SU-DHL-6 (cell line): ENCODE measurements around the gene MTMR10.

Experiments used
- H2AFZ ChIP-seq: fragments of 200-600 bp; sonication (generic); 2 replicates; pipeline ENCODE4 v1.6.1; 2014; ENCODE audit warnings: low read depth, mild to moderate bottlenecking, moderate library complexity, mixed read lengths, antibody characterized with exemption, low read length; ENCODE audit not compliant: severe bottlenecking
- H3F3A ChIP-seq: fragments of 200-600 bp; shearing (Covaris generic); 2 replicates; pipeline ENCODE4 v1.6.0; 2016; ENCODE audit warnings: antibody characterized with exemption, mild to moderate bottlenecking; ENCODE audit not compliant: insufficient read depth
- H3K27ac ChIP-seq: fragments of 200-600 bp; sonication (generic); 2 replicates; pipeline ENCODE4 v1.5.1; 2016; ENCODE audit warnings: low read depth, mild to moderate bottlenecking, low read length, moderate library complexity, mixed read lengths
- H3K27me3 ChIP-seq: fragments of 200-600 bp; sonication (generic), shearing (Covaris generic); 2 replicates; pipeline ENCODE4 v1.6.0; 2014; ENCODE audit warnings: mild to moderate bottlenecking, low read length
- H3K36me3 ChIP-seq: fragments of 200-600 bp; sonication (generic); 2 replicates; pipeline ENCODE4 v1.6.1; 2014; ENCODE audit warnings: mild to moderate bottlenecking, low read length, mixed read lengths
- H3K4me2 ChIP-seq: fragments of 300-600, 200-600 bp; shearing (Covaris generic), sonication (generic); 2 replicates; pipeline ENCODE4 v1.6.0; 2014; ENCODE audit warnings: low read length, low read depth, mild to moderate bottlenecking; ENCODE audit not compliant: poor library complexity, severe bottlenecking
- H3K4me3 ChIP-seq: fragments of 200-600 bp; sonication (generic); 2 replicates; pipeline ENCODE4 v1.5.1; 2014; ENCODE audit warnings: antibody characterized with exemption, low read length, mild to moderate bottlenecking, mixed read lengths; ENCODE audit not compliant: insufficient read depth, poor library complexity, severe bottlenecking
- H3K79me2 ChIP-seq: fragments of 200-600 bp; sonication (generic); 2 replicates; pipeline ENCODE4 v1.6.1; 2014; ENCODE audit warnings: mild to moderate bottlenecking, low read length, moderate library complexity; ENCODE audit not compliant: insufficient read depth
- H3K9ac ChIP-seq: fragments of 200-600 bp; sonication (generic); 2 replicates; pipeline ENCODE4 v1.7.0; 2014; ENCODE audit warnings: mild to moderate bottlenecking, low read length
- H3K9me2 ChIP-seq: fragments of 200-600 bp; sonication (generic); replicated peaks from 2 replicates; pipeline ENCODE4 v1.6.1; 2014; ENCODE audit warnings: low read length; ENCODE audit not compliant: insufficient read depth
- H3K9me3 ChIP-seq: fragments of 200-600 bp; sonication (generic); 2 replicates; pipeline ENCODE4 v1.6.1; 2014; ENCODE audit warnings: low read length, mixed read lengths; ENCODE audit not compliant: insufficient read depth
- H4K20me1 ChIP-seq: fragments of 200-600 bp; sonication (generic); 2 replicates; pipeline ENCODE4 v1.6.1; 2014; ENCODE audit warnings: low read depth, mild to moderate bottlenecking, antibody characterized with exemption, low read length, moderate library complexity, mixed read lengths
- EZH2phosphoT487 ChIP-seq: fragments of 200-600 bp; sonication (generic), shearing (Covaris generic); conservative IDR thresholded peaks from 2 replicates; pipeline ENCODE4 v1.6.1; 2018; ENCODE audit warnings: mild to moderate bottlenecking, antibody characterized with exemption, low read length, moderate library complexity, mixed read lengths
- TF ChIP-seq, protein P1 (sequence below): fragments of 200-600 bp; sonication (generic); IDR thresholded peaks from one replicate; pipeline ENCODE4 v1.5.1; 2017; ENCODE audit warnings: antibody characterized with exemption, mild to moderate bottlenecking, low read length, moderate library complexity; ENCODE audit not compliant: insufficient read depth, poor library complexity, severe bottlenecking

MTMR10 gene

DNA sequence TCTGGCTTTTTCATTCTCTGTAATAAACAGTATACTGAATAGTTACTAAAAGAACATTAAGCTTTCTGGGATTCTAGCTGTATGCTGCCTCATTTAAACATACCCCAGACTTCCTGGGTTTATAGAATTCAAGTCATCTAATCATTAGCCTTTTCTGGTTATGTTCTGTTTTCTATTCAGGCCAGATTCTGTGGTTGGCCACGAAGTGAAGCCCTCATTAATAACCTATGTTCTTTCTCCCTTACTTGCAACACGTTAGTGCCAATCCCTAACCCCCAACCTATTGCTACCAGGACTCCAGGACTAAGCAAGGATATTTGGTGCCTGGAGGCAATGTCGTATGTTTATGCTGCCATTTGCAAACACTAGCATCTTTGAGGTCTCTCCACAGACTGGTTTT is 28.6 kb upstream of the MTMR10 start:
- no peaks in the 10 kb centered on the region for H3K27me3 ChIP-seq
- no peak overlapping the region for H2AFZ ChIP-seq
- no peak overlapping the region for H3K4me2 ChIP-seq
- H3K9ac ChIP-seq, result no peak overlapping the region
- no peak for TF ChIP-seq EZH2phosphoT487
- TF ChIP-seq, protein P1, sequence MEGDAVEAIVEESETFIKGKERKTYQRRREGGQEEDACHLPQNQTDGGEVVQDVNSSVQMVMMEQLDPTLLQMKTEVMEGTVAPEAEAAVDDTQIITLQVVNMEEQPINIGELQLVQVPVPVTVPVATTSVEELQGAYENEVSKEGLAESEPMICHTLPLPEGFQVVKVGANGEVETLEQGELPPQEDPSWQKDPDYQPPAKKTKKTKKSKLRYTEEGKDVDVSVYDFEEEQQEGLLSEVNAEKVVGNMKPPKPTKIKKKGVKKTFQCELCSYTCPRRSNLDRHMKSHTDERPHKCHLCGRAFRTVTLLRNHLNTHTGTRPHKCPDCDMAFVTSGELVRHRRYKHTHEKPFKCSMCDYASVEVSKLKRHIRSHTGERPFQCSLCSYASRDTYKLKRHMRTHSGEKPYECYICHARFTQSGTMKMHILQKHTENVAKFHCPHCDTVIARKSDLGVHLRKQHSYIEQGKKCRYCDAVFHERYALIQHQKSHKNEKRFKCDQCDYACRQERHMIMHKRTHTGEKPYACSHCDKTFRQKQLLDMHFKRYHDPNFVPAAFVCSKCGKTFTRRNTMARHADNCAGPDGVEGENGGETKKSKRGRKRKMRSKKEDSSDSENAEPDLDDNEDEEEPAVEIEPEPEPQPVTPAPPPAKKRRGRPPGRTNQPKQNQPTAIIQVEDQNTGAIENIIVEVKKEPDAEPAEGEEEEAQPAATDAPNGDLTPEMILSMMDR, result no peak
- no peaks in the 10 kb centered on the region for H3F3A ChIP-seq
- H3K79me2 ChIP-seq, result no peaks in the 10 kb centered on the region
- no peaks in the 10 kb centered on the region for H3K9me2 ChIP-seq
- H3K27ac ChIP-seq, result no peak overlapping the region
- H3K4me3 ChIP-seq, result no peak overlapping the region
- H3K9me3 ChIP-seq, result no peaks in the 10 kb centered on the region
- no peaks in the 10 kb centered on the region for H3K36me3 ChIP-seq
- no peaks in the 10 kb centered on the region for H4K20me1 ChIP-seq

DNA sequence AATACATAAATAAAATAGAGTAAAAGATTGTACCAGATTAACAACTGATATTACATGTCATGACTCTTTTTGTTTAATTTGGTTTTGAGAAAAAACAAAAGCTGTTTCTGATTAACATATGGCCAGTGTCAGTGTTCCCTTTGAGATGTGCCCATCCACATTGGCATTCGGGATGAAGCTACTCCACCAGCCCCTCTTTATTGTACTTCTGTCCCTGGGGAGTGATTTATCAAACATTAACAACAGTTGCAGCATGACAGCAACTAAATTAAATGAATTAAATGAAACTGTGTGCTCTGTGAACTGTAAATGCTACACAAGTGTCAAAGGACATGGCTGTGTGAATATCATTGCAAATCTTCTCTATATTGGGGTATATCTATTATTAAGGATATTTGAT is 25.9 kb upstream of the MTMR10 start:
- H3K36me3 ChIP-seq, result no peaks in the 10 kb centered on the region
- no peak overlapping the region for H3K27ac ChIP-seq

DNA sequence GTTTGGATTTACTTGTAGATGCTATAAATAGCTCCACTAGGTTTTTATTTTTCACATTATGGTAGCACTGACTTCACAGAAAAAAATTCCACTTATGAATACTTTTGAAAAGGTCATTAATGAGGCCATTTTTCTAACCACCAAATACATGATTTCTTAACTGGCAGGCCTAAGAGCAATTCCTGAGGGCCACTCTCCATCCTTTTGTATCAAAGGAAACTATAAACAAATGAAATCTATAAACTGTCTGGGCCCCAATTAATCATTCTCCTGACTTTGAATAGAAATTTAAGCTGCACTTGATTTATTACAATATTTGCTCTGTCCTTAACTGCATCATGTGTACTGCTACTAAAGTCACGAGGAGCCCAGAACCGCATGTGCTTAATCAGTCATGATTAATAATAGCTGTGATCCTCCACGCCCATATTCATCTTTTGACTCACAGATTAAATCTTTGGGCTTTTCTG is 25.1 kb upstream of the MTMR10 start:
- Histone ChIP-seq H3K27ac (no peak overlapping the region), H3K27me3 (no peaks in the 10 kb centered on the region), H3K9ac (no peak overlapping the region), H3K4me2 (no peak overlapping the region), H2AFZ (no peak overlapping the region), H3K9me2 (no peaks in the 10 kb centered on the region), H4K20me1 (no peaks in the 10 kb centered on the region), H3K4me3 (no peak overlapping the region), H3K79me2 (no peaks in the 10 kb centered on the region), H3K36me3 (no peaks in the 10 kb centered on the region), H3K9me3 (no peaks in the 10 kb centered on the region), H3F3A (no peaks in the 10 kb centered on the region)
- TF ChIP-seq, protein P1, result no peak

More for the DNA sequence above, 25.9 kb upstream of the MTMR10 start:
- H3K9me3 ChIP-seq, result no peaks in the 10 kb centered on the region
- H3K27me3 ChIP-seq, result no peaks in the 10 kb centered on the region
- no peak overlapping the region for H3K4me3 ChIP-seq
- H3K9me2 ChIP-seq, result no peaks in the 10 kb centered on the region
- no peak overlapping the region for H3K9ac ChIP-seq
- no peaks in the 10 kb centered on the region for H3F3A ChIP-seq
- H4K20me1 ChIP-seq, result no peaks in the 10 kb centered on the region
- no peak overlapping the region for H3K4me2 ChIP-seq
- H2AFZ ChIP-seq, result no peak overlapping the region
- H3K79me2 ChIP-seq, result no peaks in the 10 kb centered on the region
- TF ChIP-seq EZH2phosphoT487, result no peak
- TF ChIP-seq, protein P1, result no peak

DNA sequence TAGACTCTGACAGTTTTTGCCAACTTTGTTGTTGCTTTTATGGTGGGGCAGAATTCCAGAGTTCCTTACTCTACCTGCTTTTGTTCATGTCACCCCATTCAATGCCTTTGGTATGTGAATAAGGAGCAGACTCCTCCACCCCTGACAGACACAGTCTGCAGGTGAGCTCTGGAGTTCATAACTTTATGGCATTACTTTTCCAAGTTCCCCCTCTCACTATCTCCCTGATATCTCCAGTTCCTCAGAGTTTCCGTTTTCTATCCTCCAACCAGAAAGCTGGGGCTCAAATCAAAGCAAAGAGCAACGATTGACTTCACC is 23.1 kb upstream of the MTMR10 start:
- no peak for TF ChIP-seq EZH2phosphoT487
- TF ChIP-seq, protein P1, result no peak
- H3K36me3 ChIP-seq, result no peaks in the 10 kb centered on the region
- H3K9me2 ChIP-seq, result no peaks in the 10 kb centered on the region
- no peaks in the 10 kb centered on the region for H3K27me3 ChIP-seq
- no peaks in the 10 kb centered on the region for H4K20me1 ChIP-seq
- peak overlapping the region; percentile 19 for H3K9ac ChIP-seq
- H2AFZ ChIP-seq, result peak overlapping the region; percentile 90
- no peak overlapping the region for H3K4me3 ChIP-seq
- H3K9me3 ChIP-seq, result no peaks in the 10 kb centered on the region
- H3F3A ChIP-seq, result no peaks in the 10 kb centered on the region
- H3K79me2 ChIP-seq, result no peaks in the 10 kb centered on the region
- peak overlapping the region; percentile 55; the same call in 1 of the 2 replicates for H3K27ac ChIP-seq
- peak overlapping the region; percentile 50 for H3K4me2 ChIP-seq
